Gastroesophageal sphincter (tissue), 4 donors: ENCODE results near the gene CYSRT1. TPM values are rescaled to one million over a fixed set of nuclear protein-coding genes. Genes with fewer than 3 reads are reported as not detected.

Experiments
- ATAC-seq: fragments of 150-250 bp; one replicate; pipeline ENCODE4 v1.9.1; 2016; ENCODE audit warnings: mild to moderate bottlenecking, moderate library complexity
- H3K27ac ChIP-seq, 4 donors: fragments of 200-600 bp; sonication (generic) in 3 of 4; 1 replicate in 3 of 4; 2 replicates in 1 of 4; pipeline ENCODE4 v1.5.1; 2016 to 2019
- H3K27me3 ChIP-seq: fragments of 200-600 bp; sonication (generic); one replicate; pipeline ENCODE4 v1.5.1; 2019
- H3K36me3 ChIP-seq, 2 donors: fragments of 200-600 bp; sonication (generic); one replicate each; pipeline ENCODE4 v1.5.1; 2019; ENCODE audit warnings: control low read depth in 1 of 2
- H3K4me1 ChIP-seq, 3 donors: fragments of 200-600 bp; sonication (generic); 1 replicate in 2 of 3; 2 replicates in 1 of 3; pipeline ENCODE4 v1.5.1; 2016 to 2019; ENCODE audit warnings: control low read depth in 2 of 3
- H3K4me3 ChIP-seq, 2 donors: fragments of 200-600 bp; sonication (generic); one replicate each; pipeline ENCODE4 v1.5.1; 2019; ENCODE audit warnings: mild to moderate bottlenecking in 1 of 2, moderate library complexity in 1 of 2
- H3K9me3 ChIP-seq, 3 donors: fragments of 200-600 bp; sonication (generic); one replicate each; pipeline ENCODE4 v1.5.1; 2017 to 2019; ENCODE audit warnings: control low read depth in 2 of 3
- CTCF ChIP-seq, 4 experiments: fragments of 200-600 bp in 2 of 4; fragments of 450-650 bp in 2 of 4; sonication (generic) in 1 of 4; IDR thresholded peaks; one replicate each; pipeline ENCODE4 v1.5.1; 2017 to 2019; ENCODE audit warnings: antibody characterized with exemption in 4 of 4, mild to moderate bottlenecking in 2 of 4, moderate library complexity in 2 of 4
- EP300 ChIP-seq: sonication (generic); formaldehyde crosslinking; IDR thresholded peaks from one replicate; pipeline ENCODE4 v1.6.1; 2017; ENCODE audit warnings: antibody characterized with exemption, mild to moderate bottlenecking
- POLR2A ChIP-seq, 2 donors: fragments of 450-650 bp; IDR thresholded peaks; one replicate each; pipeline ENCODE4 v1.6.1; 2017; ENCODE audit warnings: antibody characterized with exemption in 2 of 2, mild to moderate bottlenecking in 2 of 2, moderate library complexity in 1 of 2
- POLR2AphosphoS5 ChIP-seq: sonication (generic); formaldehyde crosslinking; IDR thresholded peaks from one replicate; pipeline ENCODE4 v1.6.1; 2017; ENCODE audit warnings: antibody characterized with exemption
- WGBS, 2 donors: methylation state at CpG; one replicate each; pipeline ENCODE4 v1.1.5; 2018; ENCODE audit warnings: low coverage in 1 of 2; 5-methylcytosine and 5-hydroxymethylcytosine counted together
- total RNA-seq, 4 donors: library from RNA; depleted of rRNA; stranded (reverse); fragments of >200 nt; gene quantifications; one replicate each; pipeline ENCODE4 v1.1.0, GENCODE V29; 2016

CYSRT1 gene
- total RNA-seq, 4 donors from 2014 or later = 1.1 to 5.8 TPM; not detected in 2

- no peaks in the 10 kb centered on the region for H3K36me3 ChIP-seq
- H3K27me3 ChIP-seq = peaks cover 90% of the 10 kb centered on the region
- no peak overlapping the region for H3K27ac ChIP-seq
- H3K4me3 ChIP-seq = no peak overlapping the region
- 53% methylated on average over 2 of the region's 31 CpGs; no CpG with 5 or more reads in 1 of the 2 donors for WGBS, 2 donors
- TF ChIP-seq CTCF (IDR thresholded peaks at IDR 0.05) = no peak
- no peak for TF ChIP-seq POLR2A (IDR thresholded peaks at IDR 0.05)
- no peak for TF ChIP-seq EP300
- no peak for TF ChIP-seq POLR2AphosphoS5
- no peaks in the 10 kb centered on the region for H3K9me3 ChIP-seq
- no peak for ATAC-seq
- peaks cover 0 to 13% (median 3%) of the 10 kb centered on the region in 3 donors for H3K4me1 ChIP-seq
Measured at GRCh38 chr9:137229903-137230704, 5.1 kb downstream of the CYSRT1 start.

- Histone ChIP-seq H3K27ac (no peak within 1 kb of the TSS), H3K9me3 (no peaks in the 10 kb centered on the region), H3K4me1 (peaks cover 0 to 20% (median 6%) of the 10 kb centered on the region in 3 donors), H3K4me3 (no peak within 1 kb of the TSS), H3K36me3 (no peaks in the 10 kb centered on the region), H3K27me3 (peaks cover 90% of the 10 kb centered on the region)
- no CpG with 5 or more reads among the region's 14 CpGs for WGBS, 2 donors
- no peak for ATAC-seq
- TF ChIP-seq EP300 (no peak), POLR2A (IDR thresholded peaks at IDR 0.05) (no peak), POLR2AphosphoS5 (no peak), CTCF (IDR thresholded peaks at IDR 0.05) (no peak)
Measured at GRCh38 chr9:137230705-137231371, 5.9 kb downstream of the CYSRT1 start, which contains the start of gene SLC34A3. Gene SLC34A3, plus strand, starts transcription at chr9:137230901. Its CDS starts 802 bp downstream, at chr9:137231703.

GRCh38 chr9:137231372-137232039, 6.5 kb downstream of the CYSRT1 start:
- H3K27ac ChIP-seq = no peak overlapping the region
- H3K9me3 ChIP-seq = no peaks in the 10 kb centered on the region
- H3K27me3 ChIP-seq = peaks cover 85% of the 10 kb centered on the region
- no peaks in the 10 kb centered on the region for H3K36me3 ChIP-seq
- no peak for TF ChIP-seq POLR2A (IDR thresholded peaks at IDR 0.05)
- no peak for TF ChIP-seq EP300
- TF ChIP-seq POLR2AphosphoS5 = no peak
- TF ChIP-seq CTCF (IDR thresholded peaks at IDR 0.05) = no peak
- peaks cover 0 to 27% (median 13%) of the 10 kb centered on the region in 3 donors for H3K4me1 ChIP-seq
- WGBS, 2 donors = 60% methylated on average over 2 of the region's 23 CpGs; no CpG with 5 or more reads in 1 of the 2 donors
- H3K4me3 ChIP-seq = no peak overlapping the region
- no peak for ATAC-seq

- WGBS, 2 donors = 60% methylated on average over 2 of the region's 10 CpGs; no CpG with 5 or more reads in 1 of the 2 donors
Measured at GRCh38 chr9:137232101-137232500, 7.1 kb downstream of the CYSRT1 start.

More at GRCh38 chr9:137232101-137232500, 7.1 kb downstream of the CYSRT1 start:
- Histone ChIP-seq H3K27ac (no peak overlapping the region), H3K27me3 (peaks cover 79% of the 10 kb centered on the region), H3K4me3 (no peak overlapping the region), H3K4me1 (peaks cover 0 to 31% (median 17%) of the 10 kb centered on the region in 3 donors), H3K36me3 (no peaks in the 10 kb centered on the region), H3K9me3 (no peaks in the 10 kb centered on the region)
- TF ChIP-seq POLR2A (IDR thresholded peaks at IDR 0.05) (no peak), CTCF (IDR thresholded peaks at IDR 0.05) (no peak), POLR2AphosphoS5 (no peak), EP300 (no peak)
- no peak for ATAC-seq
